Limb (tissue), 2 donors: Measurements from ENCODE around the gene SLC52A1.
"Not testable (repeated sequence)": the region's sequence is repeated elsewhere in the genome, so short reads cannot be mapped to it uniquely, and the experiment has no call there.

Experiments used
- DNase-seq, 2 donors: peaks; one replicate each; pipeline ENCODE4 v3.0.0-alpha.2; 2016; ENCODE audit errors: extremely low spot score in 2 of 2

The SLC52A1 gene

GRCh38 chr17:5031365-5032082, 3.7 kb downstream of the SLC52A1 start:
- peak; percentile 73 to 88 for DNase-seq

DNA sequence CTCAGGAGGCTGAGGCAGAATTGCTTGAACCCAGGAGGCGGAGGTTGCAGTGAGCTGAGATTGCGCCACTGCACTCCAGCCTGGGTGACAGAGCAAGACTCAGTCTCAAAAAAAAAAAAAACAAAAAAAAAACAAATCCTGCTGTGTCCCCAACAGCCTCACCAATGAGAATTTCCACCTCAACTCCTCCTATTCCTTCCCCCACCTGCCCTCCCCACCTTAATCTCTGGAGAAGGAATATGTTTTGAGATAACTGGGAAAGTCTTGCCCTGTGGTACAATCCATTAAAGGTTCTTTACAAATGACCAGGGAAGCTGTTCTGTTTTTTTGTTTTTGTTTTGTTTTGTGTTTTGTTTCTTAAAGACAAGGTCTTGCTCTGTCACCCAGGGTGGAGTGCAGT, 5.1 kb downstream of the SLC52A1 start:
- DNase-seq: not testable (repeated sequence)

DNA sequence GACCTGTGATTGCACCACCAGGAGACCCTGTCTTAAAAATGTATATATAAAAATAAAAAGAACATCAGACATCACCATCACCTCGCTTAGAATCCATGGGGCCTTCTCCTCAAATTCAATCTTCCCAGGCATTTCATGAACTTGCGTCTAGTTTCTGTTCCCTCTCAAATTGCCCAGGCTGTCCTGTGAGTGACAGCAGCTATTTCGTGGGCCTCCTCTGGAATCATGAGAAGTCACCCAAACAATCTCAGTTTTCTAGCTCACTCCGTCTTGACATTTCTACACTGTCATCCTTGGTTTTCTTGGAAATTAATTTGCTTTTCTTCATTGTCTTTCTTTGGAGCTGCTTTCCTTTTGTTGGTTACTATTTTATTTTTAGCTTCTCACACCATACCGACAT, 7.3 kb downstream of the SLC52A1 start:
- no peak for DNase-seq

- DNase-seq: no peak
Observed at GRCh38 chr17:5027299-5027698, 7.9 kb downstream of the SLC52A1 start.

- DNase-seq: no peak
Observed at GRCh38 chr17:5024604-5025003, 10.6 kb downstream of the SLC52A1 start.

- DNase-seq: no peak
Observed at GRCh38 chr17:5023588-5024147, 11.6 kb downstream of the SLC52A1 start.

GRCh38 chr17:5022171-5022711, 13.0 kb downstream of the SLC52A1 start:
- no peak for DNase-seq

DNA sequence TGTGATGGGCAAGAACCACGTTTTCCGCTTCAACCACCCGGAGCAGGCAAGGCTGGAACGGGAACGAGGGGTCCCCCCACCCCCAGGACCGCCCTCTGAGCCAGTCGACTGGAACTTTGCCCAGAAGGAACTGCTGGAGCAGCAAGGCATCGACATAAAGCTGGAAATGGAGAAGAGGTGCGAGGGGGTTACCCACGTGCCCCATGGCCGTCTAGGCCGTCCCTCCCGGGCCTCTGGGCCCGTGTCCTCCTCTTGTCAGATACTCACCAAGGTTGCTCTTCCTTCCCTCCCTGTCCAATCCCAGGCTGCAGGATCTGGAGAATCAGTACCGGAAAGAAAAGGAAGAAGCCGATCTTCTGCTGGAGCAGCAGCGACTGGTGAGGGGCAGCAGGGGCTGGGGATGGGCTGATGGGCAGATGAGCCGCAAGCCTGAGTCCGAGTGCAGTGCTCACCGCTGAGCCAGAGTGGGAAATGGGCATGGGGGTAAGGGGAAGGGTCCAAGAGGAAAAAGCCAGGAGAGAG, 14.7 kb downstream of the SLC52A1 start:
- DNase-seq: no peak

GRCh38 chr17:5019475-5019956, 15.7 kb downstream of the SLC52A1 start:
- DNase-seq: no peak

- no peak for DNase-seq
Observed at GRCh38 chr17:5014357-5014756, 20.9 kb downstream of the SLC52A1 start.

DNA sequence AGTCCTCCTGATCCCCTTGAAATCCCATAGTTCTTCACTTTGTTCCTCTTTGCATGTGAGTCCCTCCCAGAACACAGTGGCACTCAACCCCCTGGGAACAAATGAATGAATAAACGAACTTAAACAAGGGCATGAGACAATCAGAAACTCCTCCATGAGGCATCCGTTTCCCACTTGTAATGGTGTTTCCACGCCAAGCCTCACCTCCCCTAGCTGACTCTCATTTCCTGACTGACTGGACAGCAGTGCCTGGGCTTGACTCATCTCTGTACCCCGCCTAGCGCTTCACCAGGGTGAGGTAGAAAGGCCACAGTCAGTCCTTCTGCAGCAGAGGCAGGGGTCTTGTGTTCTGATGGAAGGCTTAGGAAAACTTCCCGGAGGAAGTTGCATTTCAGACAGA, 23.3 kb downstream of the SLC52A1 start:
- DNase-seq: peak in 1 of 2 donors; percentile 7

DNA sequence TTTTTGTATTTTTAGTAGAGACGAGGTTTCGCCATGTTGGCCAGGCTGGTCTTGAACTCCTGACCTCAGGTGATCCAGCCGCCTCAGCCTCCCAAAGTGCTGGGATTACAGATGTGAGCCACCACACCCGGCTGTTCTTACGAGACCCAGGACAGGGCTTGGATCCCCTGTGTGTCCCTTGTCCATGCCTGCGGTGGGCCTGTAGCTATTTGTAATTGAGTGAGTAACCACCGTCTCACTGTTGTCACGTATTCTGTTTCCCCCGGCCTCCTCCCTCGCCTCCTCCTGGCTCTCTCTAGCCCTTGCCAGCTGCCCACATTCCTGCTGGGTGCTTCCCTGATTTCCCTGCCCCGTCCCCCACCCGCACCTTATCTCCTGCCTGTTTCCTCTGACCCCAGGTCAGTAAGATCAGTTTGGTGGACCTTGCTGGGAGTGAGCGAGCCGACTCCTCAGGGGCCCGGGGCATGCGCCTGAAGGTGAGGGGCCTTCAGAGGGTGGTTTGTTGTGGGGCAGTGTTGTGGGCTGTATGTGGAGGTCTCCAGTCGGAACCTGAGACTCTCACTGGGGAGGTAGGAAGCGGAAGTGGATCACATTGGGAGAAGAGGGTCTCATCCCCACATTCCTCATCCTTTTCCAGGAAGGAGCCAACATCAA, 31.9 kb downstream of the SLC52A1 start:
- DNase-seq: no peak

- DNase-seq: no peak
Observed at GRCh38 chr17:5002121-5002788, 33.0 kb downstream of the SLC52A1 start.

DNA sequence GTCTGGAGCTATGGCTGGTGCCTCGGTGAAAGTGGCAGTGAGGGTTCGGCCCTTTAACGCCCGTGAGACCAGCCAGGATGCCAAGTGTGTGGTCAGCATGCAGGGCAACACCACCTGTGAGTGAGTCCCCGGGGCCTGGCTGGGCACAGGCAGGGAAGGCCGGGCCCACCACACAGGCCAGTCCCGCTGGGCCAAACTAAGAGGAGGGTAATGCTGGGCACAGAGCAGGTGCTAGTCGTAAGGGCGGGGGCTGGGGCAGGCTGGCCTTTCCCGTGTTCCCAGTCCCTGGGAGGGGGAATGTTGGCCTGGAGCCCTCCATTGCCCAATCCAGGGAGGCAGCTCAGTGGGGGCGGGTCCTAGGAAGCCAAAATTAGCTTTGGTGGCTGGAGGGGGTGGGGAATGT, 35.0 kb downstream of the SLC52A1 start:
- no peak for DNase-seq

DNA sequence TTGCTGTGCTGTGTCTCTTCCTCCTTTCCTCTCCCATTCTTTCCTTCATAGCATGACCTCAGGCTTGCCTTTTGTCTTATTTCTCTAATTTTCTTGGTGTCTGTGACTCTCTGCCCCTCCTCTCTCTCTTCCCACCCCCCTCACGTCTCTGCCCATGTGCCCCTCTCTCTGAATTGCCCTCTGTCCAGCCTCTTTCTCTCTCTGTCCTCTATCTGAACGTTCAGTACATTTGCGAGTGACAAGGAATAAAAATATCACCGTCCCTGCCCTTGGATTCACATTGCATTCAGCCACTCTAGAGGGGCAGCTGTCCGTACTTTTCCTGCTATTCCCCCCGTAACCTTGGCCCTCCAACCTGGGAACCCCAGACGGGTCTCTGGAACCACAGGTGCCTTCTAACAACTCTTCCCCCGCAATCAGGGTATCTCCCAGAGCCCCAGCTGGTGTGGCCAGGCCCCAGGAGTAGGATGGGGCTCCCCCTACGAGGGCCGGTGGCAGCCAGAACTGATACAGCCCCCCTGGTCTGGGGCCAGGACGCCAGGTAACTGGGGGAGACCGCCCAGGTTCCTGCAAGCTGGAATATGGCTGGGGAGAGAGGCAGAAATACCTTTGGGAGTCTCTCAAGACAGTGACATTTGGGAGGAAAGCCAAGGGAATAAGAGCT, 35.7 kb downstream of the SLC52A1 start:
- DNase-seq: no peak

GRCh38 chr17:4998732-4999429, 36.3 kb downstream of the SLC52A1 start:
- DNase-seq: no peak

DNA sequence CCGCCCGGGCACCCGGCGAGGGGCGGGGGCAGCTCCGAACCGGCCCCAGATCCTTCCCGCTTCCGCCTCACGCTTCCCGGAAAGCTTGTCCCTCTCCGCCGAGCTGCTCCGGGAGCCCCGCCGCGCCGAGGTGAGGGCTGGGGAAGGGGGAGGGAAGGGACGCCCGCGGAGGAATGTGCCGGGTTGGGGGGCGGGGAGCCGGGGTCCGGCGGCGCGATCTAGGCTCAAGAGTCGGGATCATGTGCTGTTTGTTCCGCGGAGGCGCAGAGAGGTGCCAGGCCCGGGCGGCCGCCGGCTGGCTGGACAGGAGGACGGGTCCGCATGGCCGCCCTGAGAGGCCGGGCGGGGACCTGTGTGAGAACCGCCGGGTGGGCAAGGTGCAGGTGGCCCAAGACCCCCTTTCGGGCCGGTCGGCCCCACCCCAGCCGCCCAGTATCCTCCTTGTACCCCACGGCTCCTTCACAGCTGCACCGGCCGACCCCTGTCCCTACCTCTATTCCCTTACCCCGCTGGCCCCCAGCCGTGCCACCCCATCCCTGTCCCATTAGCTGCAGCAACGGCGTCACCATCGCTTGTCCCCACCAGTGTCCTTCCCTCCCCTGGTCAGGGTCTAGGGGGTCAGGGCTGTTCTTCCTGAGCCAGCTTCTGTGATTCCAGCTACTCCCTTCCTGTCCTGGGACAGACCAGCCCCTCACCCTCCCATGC, 37.0 kb downstream of the SLC52A1 start:
- DNase-seq: no peak

DNA sequence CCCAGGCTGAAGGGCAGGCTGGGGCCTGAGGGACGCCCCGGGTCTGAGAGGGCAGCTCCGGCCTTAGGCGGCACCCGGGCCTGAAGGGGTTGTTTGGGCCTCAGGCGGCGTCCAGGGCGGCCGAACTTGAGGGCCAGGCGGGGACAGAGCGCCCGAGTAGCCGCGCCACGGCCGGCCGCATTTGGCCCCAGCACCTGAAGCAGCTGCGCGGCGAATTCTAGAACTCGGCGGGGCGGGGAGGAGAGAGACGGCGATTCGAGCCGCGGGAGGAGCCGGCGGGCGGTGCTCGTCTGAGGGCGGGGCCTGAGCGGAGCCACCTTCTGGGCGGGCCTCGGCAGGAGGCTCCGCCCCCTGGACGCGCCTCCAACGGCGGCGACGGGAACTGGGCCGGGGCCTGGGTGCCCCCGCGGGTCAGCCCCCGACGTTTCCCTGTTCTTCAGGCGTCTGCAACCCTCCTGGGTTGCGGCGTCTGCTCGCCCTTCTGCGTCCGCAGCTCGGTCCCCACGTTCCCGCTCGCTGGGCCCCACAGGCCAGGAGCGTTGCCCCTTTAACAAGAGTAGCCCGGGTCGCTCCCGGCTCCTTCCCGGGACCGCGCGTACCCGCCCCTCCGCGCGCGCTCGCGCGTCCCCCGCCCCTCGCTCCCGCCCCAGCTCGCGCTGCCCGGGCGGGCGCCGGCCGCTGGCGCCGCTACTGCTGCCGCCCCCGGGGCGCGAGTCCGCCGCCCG, 37.8 kb downstream of the SLC52A1 start, which contains the start of the genes INCA1 and KIF1C:
Gene INCA1, minus strand, starts transcription at position 221 of the 725 bp plus-strand sequence. CDS start 3,085 bp downstream, outside the sequence.
Gene KIF1C, plus strand, starts transcription at position 649 of the 725 bp plus-strand sequence. CDS start 2,297 bp downstream, outside the sequence.
- DNase-seq: peak; percentile 93 to 95

GRCh38 chr17:4994081-4994595, 41.1 kb downstream of the SLC52A1 start:
- DNase-seq: no peak
